ENCODE results near the gene KIF3C. TPM values are rescaled to one million over a fixed set of nuclear protein-coding genes. Genes with fewer than 3 reads are reported as not detected.

The KIF3C gene
- total and polyA plus RNA-seq, 2 of the 8 experiments (the other 6 are each of a cell fraction or from before 2014, with no cell fraction given) = 13.4 to 58.1 TPM

- TF ChIP-seq CHD7 (IDR thresholded peaks at IDR 0.05; ENCODE audit: insufficient replicate concordance, low read length) (no peak), POLR2A (IDR thresholded peaks at IDR 0.05; ENCODE audit: control extremely low read depth in 1 of 2, low read depth in 2 of 2, low read length in 2 of 2) (no peak), EGR1 (IDR thresholded peaks at IDR 0.05; ENCODE audit: borderline replicate concordance, low read depth, low read length) (no peak), GTF2F1 (IDR thresholded peaks at IDR 0.05; ENCODE audit: borderline replicate concordance, low read depth, low read length) (no peak)
Observed at GRCh38 chr2:26002632-26003310, 20.5 kb upstream of the KIF3C start (continued).

Data from H1 (cell line).